OCI-LY3 (cell line): ENCODE results near the gene LMX1B.

Source experiments
- CTCF ChIP-seq: fragments of 200-600, 300-600 bp; sonication (generic); IDR thresholded peaks from 2 replicates; pipeline ENCODE4 v1.5.1; 2014; ENCODE audit warnings: antibody characterized with exemption, low read length, low read depth
- EZH2phosphoT487 ChIP-seq: fragments of 200-600 bp; shearing (Covaris generic); IDR thresholded peaks from 2 replicates; pipeline ENCODE4 v1.6.1; 2018; ENCODE audit warnings: antibody characterized with exemption, mixed run types, low read depth

- TF ChIP-seq CTCF (no peak), EZH2phosphoT487 (no peak)
Measured at GRCh38 chr9:126626926-126627233, 13.2 kb downstream of the LMX1B start.
